Fibroblast of peridontal ligament (primary cell): ENCODE data around the gene IKBKE.

Source experiments
- DNase-seq: peaks from one replicate; pipeline ENCODE4 v3.0.0-alpha.2; 2010; ENCODE audit errors: extremely low read depth

IKBKE gene

DNA sequence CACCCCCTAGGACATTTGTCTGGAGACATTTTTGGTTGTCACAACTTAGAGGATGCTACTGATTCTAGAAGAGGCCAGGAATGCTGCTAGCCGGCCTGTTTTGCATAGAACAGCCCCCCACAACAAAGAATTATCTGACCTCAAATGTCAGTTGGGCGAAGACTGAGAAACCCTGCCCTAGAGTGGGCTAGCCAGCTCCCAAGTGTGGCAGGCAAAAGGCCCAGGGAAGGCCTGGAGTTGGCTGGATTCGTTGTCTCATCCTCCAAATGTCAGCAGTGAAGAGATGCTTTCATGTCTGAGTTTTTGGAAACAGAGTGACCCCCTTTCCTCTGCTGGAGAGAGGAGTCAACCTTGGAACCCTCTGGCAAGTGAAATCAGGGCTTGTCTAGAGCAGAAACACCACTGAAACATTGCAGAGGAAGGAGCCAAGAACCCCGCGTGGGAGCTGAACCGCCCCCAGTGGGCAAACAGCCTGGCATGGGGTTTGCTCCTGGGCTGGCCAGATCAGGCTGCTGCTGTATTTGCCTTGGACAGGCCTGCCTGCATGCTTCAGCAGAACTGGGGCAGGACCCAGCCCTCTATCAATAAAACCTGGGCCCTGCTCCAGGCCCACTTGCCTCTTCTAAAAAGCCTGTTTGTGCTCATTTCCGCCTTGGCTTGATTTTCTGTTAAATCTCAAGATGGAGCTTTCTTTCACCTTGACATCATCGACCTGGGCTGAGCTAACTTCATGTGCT lies 69.9 kb downstream of the IKBKE start:
- peak; percentile 13 for DNase-seq

DNA sequence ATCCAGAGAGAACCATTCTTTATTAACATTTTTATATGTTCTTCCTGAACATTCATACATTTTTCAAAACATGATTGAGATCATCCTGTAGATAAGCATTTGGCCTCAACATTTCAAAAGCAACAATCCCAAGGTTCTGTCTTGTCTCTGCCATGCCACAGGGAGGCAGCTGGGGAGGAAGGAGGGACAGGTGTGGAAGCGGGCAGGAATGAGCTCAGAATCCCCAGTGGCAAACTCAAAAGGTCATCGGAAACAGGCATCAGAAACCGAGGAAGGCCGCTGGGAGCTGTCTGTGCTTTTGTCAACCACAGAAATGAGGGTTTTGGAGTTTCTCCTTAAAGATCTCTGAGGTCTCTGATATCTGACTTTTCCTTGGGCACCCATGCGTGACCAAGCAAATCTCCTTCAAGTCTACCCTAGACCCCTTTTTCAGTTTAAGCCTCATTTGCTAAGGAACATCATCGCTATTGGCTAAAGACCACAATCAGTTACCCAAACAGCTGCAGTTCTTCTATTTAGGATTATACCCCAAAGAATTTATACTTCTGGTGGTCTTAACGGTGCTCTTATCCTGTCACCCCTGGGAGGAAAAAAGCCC lies 71.1 kb downstream of the IKBKE start:
- no peak for DNase-seq

DNA sequence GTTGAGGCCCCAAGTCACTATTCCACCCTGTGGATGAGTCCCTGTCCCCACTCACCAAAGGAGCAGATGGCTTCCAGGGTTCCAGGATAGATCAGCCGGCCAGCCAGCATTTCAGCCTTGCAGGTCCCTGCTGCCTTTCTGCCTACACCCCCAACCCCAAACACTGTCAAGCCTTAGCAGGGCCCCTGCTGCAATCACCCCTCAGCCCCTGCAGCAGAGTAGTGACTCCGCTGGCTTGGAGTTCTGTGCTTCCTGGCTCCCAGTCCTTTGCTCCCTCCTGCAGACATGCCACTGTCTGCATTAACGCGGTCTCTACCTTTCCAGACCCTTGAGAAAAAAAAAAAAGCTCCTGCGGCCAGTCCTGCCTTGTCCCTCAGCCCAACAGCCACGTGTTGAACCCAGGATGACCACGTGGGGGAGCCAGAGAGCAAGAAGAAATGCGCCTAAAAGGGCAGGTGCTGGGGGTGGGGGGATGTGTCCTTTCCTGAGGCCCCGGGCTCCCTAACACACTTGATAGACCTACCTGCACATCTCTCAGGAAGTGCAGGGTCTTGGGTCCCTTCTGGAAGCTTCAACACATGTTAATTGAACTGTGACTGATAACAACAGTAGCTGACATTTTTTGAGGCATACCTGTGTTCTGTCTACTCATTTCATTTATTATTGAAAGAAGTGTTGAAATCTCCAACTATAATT lies 74.4 kb downstream of the IKBKE start:
- DNase-seq, result peak; percentile 44

DNA sequence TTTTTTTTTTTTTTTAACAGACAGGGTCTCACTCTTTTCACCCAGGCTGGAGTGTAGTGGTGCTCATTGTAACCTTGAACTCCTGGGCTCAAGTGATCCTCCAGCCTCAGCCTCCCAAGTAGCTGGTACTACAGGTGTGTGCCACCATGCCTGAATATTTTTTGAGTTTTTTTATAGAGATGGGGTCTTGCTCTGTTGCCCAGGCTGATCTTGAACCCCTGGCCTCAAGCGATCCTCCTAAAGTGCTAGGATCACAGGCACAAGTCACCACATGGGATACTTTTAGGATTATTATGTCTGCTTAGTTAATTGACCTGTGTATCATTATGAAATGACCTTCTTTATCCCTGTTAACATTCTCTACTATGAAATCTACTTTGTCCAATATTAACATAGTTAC lies 75.1 kb downstream of the IKBKE start:
- DNase-seq, result no peak
